Myocyte (in vitro differentiated cells): ENCODE measurements around the gene OAS3. TPM values are rescaled to one million over a fixed set of nuclear protein-coding genes. Genes with fewer than 3 reads are reported as not detected.
"Not testable (repeated sequence)": the region's sequence is repeated elsewhere in the genome, so short reads cannot be mapped to it uniquely, and the experiment has no call there.

Experiments used
- DNase-seq: peaks from one replicate; pipeline ENCODE4 v3.0.0-alpha.2; 2012; ENCODE audit warnings: low read depth
- polyA plus RNA-seq: library from polyadenylated mRNA; unstranded; fragments of >200 nt; gene quantifications from one replicate; pipeline ENCODE4 v1.2.1, GENCODE V29; 2012; ENCODE audit warnings: missing spikeins
- total RNA-seq: library from RNA; depleted of rRNA; stranded (reverse); fragments of >200 nt; gene quantifications from 2 replicates; pipeline ENCODE4 v1.2.3, GENCODE V29; 2014

Gene OAS3, protein sequence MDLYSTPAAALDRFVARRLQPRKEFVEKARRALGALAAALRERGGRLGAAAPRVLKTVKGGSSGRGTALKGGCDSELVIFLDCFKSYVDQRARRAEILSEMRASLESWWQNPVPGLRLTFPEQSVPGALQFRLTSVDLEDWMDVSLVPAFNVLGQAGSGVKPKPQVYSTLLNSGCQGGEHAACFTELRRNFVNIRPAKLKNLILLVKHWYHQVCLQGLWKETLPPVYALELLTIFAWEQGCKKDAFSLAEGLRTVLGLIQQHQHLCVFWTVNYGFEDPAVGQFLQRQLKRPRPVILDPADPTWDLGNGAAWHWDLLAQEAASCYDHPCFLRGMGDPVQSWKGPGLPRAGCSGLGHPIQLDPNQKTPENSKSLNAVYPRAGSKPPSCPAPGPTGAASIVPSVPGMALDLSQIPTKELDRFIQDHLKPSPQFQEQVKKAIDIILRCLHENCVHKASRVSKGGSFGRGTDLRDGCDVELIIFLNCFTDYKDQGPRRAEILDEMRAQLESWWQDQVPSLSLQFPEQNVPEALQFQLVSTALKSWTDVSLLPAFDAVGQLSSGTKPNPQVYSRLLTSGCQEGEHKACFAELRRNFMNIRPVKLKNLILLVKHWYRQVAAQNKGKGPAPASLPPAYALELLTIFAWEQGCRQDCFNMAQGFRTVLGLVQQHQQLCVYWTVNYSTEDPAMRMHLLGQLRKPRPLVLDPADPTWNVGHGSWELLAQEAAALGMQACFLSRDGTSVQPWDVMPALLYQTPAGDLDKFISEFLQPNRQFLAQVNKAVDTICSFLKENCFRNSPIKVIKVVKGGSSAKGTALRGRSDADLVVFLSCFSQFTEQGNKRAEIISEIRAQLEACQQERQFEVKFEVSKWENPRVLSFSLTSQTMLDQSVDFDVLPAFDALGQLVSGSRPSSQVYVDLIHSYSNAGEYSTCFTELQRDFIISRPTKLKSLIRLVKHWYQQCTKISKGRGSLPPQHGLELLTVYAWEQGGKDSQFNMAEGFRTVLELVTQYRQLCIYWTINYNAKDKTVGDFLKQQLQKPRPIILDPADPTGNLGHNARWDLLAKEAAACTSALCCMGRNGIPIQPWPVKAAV
- total RNA-seq: 4.7 and 7.1 TPM in 2 replicates
- 1.3 TPM for polyA plus RNA-seq

DNA sequence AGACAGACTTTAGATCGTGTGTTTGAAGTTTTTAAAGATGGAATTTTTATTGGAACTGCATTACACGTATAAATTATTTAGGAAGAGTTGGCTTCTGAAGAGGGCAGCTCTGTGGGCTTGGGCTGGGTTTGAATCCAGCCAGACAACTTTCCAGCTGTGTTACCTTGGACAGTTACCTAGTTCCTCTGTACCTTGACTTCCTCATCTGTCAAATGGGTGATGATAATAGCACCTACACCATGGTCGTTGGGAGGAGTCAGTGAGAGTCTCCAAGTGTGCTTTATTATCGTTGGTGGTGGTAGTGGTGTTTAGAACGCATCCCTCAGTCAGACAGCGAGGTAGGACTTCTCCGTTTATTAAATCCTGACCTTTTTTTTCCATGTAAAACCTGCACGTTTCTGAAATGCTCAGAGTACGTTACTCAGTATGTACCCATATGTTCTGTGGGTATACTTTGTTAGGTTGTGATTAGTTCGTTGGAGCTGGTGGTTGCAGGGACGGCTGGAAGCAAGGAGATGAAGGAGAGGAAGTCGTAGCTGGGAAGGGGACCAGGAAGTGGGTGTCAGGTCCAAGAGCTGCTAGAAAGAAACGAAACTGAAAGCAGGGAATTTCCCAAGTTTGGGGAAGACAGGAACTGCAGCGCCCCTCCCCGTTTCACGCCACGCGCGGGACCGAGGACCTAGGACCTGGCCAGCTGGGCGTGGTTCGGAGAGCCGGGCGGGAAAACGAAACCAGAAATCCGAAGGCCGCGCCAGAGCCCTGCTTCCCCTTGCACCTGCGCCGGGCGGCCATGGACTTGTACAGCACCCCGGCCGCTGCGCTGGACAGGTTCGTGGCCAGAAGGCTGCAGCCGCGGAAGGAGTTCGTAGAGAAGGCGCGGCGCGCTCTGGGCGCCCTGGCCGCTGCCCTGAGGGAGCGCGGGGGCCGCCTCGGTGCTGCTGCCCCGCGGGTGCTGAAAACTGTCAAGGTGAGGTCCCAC lies at the start of gene OAS3:
TSS of gene OAS3 (plus strand) at position 734 of the 979 bp plus-strand sequence. CDS start at position 791, 57 bp downstream.
- DNase-seq: peak; percentile 67

DNA sequence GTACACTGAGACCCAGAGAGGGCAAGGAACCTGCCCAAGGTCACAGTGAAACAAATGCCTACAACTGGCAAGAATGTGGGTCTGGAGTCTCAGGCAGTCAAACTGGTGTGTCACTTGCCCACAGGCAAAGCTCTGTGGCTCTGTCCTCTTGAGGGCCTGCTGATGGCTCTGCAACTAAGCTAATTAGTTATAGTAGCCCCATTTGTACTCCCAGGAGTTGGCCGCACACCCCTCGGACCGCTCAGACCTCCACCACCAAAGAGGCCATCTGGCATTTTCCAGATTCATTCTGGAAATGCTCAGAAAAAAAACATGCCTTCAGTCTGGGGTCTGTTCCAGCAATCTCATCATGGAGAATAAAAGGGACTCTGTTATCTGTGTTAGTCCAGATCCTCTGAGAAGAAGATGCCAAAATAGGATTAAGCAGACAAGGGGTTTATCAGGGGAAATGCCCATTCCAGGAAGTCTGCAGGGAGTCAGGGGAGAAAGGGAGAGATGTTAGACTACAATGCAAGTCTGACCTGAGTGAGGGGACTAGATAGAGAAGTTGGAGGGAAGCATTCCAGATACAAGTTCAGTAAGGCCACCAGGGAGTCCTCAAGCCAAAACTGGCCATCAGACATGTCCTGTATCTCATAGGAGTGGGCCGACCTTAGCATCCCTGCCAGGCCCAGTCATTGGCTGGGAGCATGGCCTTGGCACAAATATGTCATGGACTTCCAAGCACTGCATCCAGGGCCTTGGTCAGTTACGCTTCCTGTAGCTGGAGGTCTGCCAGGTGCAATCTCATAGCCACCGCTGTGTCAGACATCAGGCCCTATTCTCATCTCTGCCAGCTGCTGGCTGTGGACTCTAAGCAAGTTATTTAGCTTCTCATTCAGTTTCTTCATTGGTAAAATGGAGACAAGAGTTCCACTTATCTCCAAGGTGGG lies 46.9 kb upstream of the OAS3 start:
- no peak for DNase-seq

DNA sequence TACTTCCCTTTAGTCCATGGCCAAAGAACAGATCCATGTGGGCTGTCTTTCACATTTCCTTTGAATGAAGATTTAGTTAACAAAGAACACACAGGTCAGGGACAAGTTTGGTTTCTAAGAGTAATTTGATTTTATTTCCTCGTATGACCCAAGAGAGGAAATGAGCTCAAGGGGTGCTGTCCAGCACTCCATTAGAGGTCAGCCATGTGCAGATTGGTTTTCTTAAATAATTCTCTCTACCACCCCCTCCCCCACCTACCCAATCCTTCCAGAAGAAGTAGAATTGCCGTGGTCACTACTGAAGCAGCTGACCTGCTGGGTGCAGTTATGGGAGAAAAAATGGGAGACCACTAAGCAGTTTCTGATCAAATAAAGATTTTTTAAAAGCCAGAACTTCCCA lies 45.4 kb upstream of the OAS3 start:
- DNase-seq: no peak

DNA sequence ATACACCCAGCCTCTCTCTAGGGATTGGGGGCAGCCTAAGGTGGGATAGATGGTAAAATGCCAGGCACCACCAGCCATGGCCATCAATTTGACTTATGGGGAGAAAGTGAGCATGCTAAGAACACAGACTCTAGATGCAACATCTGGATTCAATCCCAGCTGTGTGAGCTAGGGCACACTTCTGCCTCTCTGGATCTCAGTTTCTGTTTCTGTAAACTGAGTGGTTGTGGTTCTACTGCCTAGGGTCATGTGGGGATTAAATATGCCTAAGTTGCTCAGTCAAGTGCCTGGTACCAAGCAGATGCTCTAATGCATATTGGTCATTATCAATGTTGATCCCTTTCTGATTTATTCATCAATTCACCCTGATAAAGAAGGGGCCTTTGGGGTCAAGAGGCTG lies 44.1 kb upstream of the OAS3 start:
- DNase-seq: no peak

DNA sequence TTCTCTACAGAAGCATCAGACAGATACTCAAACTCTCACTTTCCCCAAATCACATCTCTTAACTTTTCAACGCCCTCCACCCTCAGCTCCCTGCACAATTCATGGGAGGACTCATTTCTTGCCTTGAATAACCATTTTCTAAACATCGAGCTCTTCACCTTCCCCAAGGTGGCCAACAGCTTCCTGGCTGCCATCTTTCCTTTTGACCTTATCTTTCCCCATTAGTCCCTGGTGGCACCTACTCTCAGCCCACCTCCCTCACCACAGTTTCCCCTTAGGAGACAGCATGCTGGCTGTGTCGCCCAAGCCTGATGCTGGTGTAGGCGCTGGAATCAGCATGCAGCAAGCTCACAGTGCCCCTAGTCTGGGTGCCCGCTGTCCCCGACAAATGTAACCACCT lies 39.9 kb upstream of the OAS3 start:
- no peak for DNase-seq

DNA sequence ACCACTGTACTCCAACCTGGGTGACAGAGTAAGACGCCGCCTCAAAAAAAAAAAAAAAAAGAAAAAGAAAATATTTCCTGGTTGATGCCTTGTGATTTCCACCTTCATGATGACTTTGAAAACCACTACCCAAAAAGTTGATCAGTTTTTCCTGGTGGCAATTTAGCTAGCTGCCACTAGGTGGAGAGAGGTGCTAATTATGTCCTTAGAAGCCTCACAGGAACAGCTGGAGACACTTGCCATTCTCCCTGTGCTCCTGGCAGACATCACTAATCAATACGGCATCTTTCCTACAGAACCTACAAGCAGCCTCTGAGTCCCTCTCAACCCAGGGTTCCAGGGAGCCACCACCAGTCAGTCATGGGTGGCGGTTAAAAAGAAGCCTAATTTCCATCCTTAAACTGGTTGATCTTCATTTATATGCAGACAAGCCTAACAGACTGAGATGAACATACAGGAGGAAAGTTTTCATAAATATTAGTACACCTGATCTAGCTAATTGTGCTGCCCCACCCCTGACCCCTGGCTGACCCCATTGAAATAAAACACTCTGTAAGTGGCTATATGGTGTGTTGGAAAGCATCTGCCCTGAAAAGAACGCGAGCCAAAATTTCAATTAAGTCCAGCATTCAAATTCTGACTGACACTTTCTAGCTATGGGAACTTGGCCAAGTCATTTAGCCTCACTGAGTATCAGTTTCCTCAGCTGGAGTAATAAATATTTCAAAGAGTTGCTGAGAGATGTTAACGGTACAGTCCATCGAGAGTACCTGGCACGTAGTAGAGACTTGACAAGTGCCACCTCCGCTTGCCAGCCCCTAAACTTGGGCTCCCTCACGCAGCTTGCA lies 37.8 kb upstream of the OAS3 start:
- DNase-seq: peak; percentile 53

DNA sequence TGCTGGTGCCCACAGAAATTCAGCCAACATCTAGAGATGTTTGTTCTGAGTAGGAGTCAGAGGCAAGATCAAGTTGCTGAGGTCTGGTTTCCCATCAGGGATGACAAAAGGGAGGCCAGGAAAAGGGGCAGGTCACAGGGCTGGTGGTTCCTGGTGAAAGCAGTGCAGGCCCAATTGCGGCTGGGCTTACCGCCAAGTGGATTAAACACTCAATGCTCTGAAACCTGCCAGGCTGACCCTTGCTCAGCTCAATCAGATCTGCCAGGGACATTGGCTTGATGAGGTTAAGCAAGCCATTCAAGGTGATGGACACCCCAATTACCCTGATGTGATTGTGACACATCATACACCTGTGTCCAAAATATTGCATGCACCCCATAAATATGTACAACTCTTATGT lies 37.0 kb upstream of the OAS3 start:
- peak; percentile 47 for DNase-seq

DNA sequence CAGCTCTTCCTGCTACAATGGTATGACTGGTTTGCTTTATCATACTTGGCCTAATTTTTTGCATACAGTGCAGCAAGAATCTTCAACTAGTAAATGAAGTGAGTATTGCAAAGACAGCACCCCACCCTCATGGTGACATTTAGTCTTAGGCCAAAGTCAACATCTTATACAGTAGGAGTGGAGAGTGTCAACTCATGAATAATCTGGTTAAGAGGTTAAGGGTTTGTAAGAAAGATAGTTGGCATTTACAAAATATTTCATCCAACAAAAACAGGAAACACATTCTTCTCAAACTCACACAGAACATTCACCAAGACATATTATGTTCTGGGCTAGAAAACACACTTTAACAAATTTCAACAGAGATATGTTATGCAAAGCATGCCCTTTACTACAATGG lies 33.7 kb upstream of the OAS3 start:
- DNase-seq: no peak

DNA sequence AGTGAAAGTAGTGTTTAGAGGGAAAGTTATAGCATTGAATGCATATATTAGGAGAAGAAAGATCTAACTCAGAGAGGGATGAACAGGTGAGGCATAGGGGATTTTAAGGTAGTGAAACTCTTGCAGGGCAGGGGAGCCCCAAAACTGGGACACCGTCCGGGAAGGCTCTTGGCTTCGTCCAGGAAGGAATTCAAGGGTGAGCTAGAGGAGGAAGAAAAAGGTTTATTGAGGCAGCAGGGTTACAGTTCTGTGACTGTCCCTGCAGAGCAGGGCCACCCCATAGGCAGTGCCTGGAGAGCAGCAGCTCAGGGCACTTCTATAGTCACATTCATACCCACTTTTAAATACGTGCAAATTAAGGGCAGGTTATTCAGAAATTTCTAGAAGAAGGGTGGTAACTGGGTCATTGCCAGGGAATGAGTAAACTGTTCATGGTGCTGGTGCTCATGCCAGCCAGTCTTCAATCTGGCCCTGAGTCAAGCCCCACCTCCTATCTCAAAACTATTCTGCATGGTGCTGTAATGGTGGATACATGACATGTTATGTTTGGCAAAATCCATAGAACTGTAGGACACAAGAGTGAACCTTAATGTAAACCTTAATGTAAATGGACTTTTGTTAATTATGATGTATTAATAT lies 32.7 kb upstream of the OAS3 start:
- no peak for DNase-seq

DNA sequence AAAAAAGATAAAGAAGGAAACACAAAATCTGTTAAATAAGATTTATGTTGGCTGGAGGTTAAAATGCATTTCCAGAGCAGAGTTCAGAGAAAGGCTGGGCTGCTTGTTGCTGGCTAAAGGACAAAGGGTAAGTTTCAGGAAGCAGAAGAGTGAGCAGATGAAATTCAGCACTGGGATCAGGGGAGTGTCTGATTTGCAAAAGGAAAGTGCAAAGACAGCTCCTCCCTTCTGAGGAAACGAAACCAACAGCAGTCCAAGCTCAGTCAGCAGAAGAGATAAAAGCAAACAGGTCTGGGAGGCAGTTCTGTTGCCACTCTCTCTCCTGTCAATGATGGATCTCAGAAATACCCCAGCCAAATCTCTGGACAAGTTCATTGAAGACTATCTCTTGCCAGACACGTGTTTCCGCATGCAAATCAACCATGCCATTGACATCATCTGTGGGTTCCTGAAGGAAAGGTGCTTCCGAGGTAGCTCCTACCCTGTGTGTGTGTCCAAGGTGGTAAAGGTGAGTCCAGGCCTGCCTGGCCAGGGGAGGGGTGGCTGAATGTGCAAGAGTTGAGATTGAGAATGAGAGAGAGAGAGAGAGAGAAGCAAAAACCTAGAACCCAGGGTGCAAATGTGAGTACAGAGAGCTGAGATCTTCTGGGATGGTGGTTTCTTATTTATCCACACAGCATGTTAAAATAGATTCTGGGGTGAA lies 31.4 kb upstream of the OAS3 start, which contains the start of gene OAS1:
TSS of gene OAS1 (plus strand) at position 251 of the 703 bp plus-strand sequence. CDS start at position 329, 78 bp downstream.
- DNase-seq: peak; percentile 61

DNA sequence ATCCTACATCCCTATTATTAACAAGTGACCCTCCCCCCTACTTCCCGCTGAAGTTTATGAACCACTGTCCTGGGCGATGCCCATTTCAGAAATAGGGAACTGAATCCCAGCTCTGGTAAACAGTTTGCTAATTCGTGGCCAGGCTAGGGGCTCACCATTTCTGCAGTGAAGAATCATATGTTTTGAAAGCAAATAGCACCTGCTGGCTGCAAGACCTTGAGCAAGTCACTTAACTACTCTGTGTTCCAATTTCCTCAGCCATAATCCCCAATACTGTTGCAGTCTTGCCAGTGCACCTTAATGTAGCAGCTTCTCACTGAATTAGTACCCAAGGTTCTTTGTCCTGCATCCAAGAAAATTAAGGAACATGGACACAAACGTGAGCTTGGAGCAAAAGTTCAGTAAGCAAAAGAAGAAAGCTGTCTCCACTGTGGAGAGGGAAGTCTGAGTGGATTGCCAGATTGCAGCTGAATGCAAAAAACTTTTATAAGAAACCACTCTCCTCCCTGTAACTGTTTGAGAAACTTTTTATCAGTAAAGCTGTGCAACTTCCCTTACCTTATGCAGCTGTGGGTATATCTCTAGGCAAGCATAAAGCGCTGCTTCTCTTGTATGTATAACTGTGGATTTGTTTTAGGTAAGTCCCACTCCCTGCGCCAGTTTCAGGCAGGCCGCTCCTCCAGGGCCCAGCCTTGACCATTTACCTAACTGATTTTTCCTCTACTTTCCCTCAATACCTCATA lies 30.7 kb upstream of the OAS3 start:
- DNase-seq: no peak

DNA sequence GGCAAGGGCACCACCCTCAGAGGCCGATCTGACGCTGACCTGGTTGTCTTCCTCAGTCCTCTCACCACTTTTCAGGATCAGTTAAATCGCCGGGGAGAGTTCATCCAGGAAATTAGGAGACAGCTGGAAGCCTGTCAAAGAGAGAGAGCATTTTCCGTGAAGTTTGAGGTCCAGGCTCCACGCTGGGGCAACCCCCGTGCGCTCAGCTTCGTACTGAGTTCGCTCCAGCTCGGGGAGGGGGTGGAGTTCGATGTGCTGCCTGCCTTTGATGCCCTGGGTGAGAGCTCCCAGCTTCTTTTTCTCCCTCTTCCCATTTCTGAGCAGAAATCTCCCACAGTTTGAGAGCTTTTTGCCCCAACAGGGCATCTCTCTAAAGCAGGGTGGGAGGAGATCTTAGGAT lies 29.7 kb upstream of the OAS3 start:
- DNase-seq: no peak

DNA sequence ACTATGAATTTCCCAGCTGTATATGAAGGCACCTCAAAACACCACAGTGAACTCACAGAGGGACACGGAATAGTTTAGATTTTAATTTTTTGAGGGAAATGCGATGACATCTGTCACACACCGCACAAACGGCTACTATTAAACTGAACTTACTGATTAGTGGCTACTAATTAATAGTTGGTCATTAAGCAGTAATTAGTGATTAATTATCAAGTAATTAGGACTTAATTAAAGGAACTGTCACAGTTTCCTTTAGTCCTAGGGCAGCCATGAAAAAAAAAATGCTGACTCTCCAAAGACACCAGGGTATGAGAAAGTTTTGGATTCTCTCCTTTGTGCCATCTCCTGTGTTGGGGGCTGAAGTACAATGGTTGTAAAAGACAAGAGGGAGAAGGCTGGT lies 28.6 kb upstream of the OAS3 start:
- no peak for DNase-seq

DNA sequence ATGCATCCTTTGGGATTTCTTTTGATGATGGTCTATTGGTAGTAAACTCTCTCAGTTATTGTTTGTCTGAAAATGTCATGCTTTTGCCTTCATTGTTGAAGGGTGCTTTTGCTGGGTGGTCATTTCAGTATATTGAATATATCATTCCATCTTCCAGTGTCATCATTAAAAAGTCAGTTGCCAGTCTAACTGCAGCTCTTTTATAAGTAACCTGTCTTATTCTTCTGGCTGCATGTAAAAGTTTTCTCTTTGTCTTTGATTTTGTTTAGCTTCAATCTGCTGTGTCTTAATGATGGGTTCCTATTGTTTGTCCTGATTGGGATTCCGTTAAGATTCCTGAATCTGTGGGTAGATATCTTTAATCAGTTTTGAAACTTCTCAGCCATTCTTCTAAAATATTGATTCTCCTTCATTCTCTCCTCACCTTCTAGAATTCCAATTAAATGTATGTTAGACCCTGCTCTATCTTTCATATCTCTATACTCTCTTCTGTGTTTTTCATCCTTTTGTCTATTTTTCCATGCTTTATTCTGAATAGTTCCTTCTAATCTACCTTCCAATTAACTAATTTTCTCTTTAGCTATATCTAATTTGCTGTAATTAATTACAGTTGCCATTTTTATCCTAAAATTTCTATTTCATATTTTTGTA lies 25.1 kb upstream of the OAS3 start:
- DNase-seq: no peak

DNA sequence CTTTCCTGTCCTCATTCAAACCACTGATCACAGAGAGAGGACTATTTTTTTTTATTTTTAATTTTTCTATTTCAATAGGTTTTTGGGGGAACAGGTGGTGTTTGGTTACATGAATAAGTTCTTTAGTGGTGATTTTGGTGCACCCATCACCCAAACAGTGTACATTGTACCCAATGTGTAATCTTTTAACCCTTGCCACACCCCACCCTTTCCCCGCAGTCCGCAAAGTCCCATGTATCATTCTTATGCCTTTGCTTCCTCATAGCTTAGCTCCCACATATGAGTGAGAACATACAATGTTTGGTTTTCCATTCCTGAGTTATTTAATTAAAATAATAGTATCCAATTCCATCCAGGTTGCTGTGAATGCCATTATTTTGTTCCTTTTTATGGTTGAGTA lies 24.4 kb upstream of the OAS3 start:
- DNase-seq: not testable (repeated sequence)

DNA sequence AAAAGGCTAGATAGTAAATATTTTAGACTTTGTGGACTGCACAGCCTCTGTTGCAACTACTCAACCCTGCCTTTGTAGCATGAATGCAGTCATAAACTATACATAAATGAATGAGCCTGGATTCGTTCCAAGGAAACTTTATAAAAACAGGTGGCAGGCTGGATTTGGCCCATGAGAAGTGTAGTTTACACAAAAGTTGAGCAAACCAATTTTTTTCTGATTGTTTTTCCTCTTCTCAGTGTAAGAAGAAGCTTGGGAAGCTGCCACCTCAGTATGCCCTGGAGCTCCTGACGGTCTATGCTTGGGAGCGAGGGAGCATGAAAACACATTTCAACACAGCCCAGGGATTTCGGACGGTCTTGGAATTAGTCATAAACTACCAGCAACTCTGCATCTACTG lies 22.0 kb upstream of the OAS3 start:
- peak; percentile 43 for DNase-seq
